Measurements from ENCODE around the gene ATP6V1A.

The ATP6V1A gene

GRCh38 chr3:113819866-113820265 lies 73.0 kb downstream of the ATP6V1A start:
- TF ChIP-seq FOXM1 (IDR thresholded peaks at IDR 0.05; ENCODE audit: borderline replicate concordance, low read depth): no peak
- no peak for TF ChIP-seq EP300 (IDR thresholded peaks at IDR 0.05; ENCODE audit: borderline replicate concordance)
- no peak for TF ChIP-seq MAX (IDR thresholded peaks at IDR 0.05)
- TF ChIP-seq, protein P1, sequence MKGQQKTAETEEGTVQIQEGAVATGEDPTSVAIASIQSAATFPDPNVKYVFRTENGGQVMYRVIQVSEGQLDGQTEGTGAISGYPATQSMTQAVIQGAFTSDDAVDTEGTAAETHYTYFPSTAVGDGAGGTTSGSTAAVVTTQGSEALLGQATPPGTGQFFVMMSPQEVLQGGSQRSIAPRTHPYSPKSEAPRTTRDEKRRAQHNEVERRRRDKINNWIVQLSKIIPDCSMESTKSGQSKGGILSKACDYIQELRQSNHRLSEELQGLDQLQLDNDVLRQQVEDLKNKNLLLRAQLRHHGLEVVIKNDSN (IDR thresholded peaks at IDR 0.05): no peak
- no peak for TF ChIP-seq EGR1 (IDR thresholded peaks at IDR 0.05)
- TF ChIP-seq CEBPB (IDR thresholded peaks at IDR 0.05): no peak
- no peak for TF ChIP-seq TAF1 (IDR thresholded peaks at IDR 0.05; ENCODE audit: low read depth)
- TF ChIP-seq ZBTB7A (IDR thresholded peaks at IDR 0.05; ENCODE audit: low read depth): no peak
- no peak for TF ChIP-seq CREB1 (IDR thresholded peaks at IDR 0.05; ENCODE audit: low read depth)
- TF ChIP-seq TEAD4 (IDR thresholded peaks at IDR 0.05): no peak
- TF ChIP-seq RAD21 (IDR thresholded peaks at IDR 0.05; ENCODE audit: low read depth): no peak
- TF ChIP-seq YY1 (IDR thresholded peaks at IDR 0.05; ENCODE audit: low read depth): no peak
- TF ChIP-seq TCF12 (IDR thresholded peaks at IDR 0.05; ENCODE audit: low read depth): no peak
- no peak for TF ChIP-seq REST (IDR thresholded peaks at IDR 0.05; ENCODE audit: low read depth)
- TF ChIP-seq NFIC (IDR thresholded peaks at IDR 0.05): no peak

- TF ChIP-seq CEBPB (IDR thresholded peaks at IDR 0.05) (no peak), ZBTB7A (IDR thresholded peaks at IDR 0.05; ENCODE audit: low read depth) (no peak), TCF12 (IDR thresholded peaks at IDR 0.05; ENCODE audit: low read depth) (no peak), CREB1 (IDR thresholded peaks at IDR 0.05; ENCODE audit: low read depth) (no peak), TAF1 (IDR thresholded peaks at IDR 0.05; ENCODE audit: low read depth) (no peak), TEAD4 (IDR thresholded peaks at IDR 0.05) (no peak), EGR1 (IDR thresholded peaks at IDR 0.05) (no peak), MAX (IDR thresholded peaks at IDR 0.05) (no peak), NFIC (IDR thresholded peaks at IDR 0.05) (no peak), RAD21 (IDR thresholded peaks at IDR 0.05; ENCODE audit: low read depth) (no peak), EP300 (IDR thresholded peaks at IDR 0.05; ENCODE audit: borderline replicate concordance) (no peak), REST (IDR thresholded peaks at IDR 0.05; ENCODE audit: low read depth) (no peak), FOXM1 (IDR thresholded peaks at IDR 0.05; ENCODE audit: borderline replicate concordance, low read depth) (no peak), YY1 (IDR thresholded peaks at IDR 0.05; ENCODE audit: low read depth) (no peak)
- TF ChIP-seq, protein P1 (IDR thresholded peaks at IDR 0.05): no peak
Measured at GRCh38 chr3:113825090-113825489, 78.3 kb downstream of the ATP6V1A start.

DNA sequence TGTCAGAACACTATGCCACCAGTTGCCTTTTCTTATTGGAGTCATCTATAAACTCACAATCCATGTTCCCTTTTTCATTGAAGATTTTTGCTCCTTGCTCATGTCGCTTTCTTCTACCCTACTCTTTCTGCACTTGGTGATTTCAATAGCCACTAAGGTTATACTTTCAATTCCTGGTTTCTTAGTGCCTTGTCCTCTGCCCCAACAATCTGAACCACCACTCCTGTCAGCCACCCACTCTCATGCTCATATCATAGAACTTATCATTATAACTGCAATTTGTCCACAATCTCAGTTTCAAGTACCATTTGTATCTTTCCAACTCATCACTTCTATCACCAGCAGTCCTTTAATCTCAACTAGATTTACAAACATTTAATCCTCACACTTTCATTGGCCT lies 81.8 kb downstream of the ATP6V1A start:
- TF ChIP-seq FOXM1 (IDR thresholded peaks at IDR 0.05; ENCODE audit: borderline replicate concordance, low read depth): no peak
- TF ChIP-seq EP300 (IDR thresholded peaks at IDR 0.05; ENCODE audit: borderline replicate concordance): no peak
- TF ChIP-seq, protein P1 (IDR thresholded peaks at IDR 0.05): no peak
- no peak for TF ChIP-seq RAD21 (IDR thresholded peaks at IDR 0.05; ENCODE audit: low read depth)
- no peak for TF ChIP-seq ZBTB7A (IDR thresholded peaks at IDR 0.05; ENCODE audit: low read depth)
- no peak for TF ChIP-seq TEAD4 (IDR thresholded peaks at IDR 0.05)
- TF ChIP-seq EGR1 (IDR thresholded peaks at IDR 0.05): no peak
- no peak for TF ChIP-seq YY1 (IDR thresholded peaks at IDR 0.05; ENCODE audit: low read depth)
- TF ChIP-seq TAF1 (IDR thresholded peaks at IDR 0.05; ENCODE audit: low read depth): no peak
- TF ChIP-seq REST (IDR thresholded peaks at IDR 0.05; ENCODE audit: low read depth): no peak
- TF ChIP-seq CEBPB (IDR thresholded peaks at IDR 0.05): no peak
- no peak for TF ChIP-seq TCF12 (IDR thresholded peaks at IDR 0.05; ENCODE audit: low read depth)
- no peak for TF ChIP-seq CREB1 (IDR thresholded peaks at IDR 0.05; ENCODE audit: low read depth)
- TF ChIP-seq MAX (IDR thresholded peaks at IDR 0.05): no peak

Data from Ishikawa (cell line).